HepG2 (cell line): ENCODE data around the gene RPGRIP1. TPM values are rescaled to one million over a fixed set of nuclear protein-coding genes. Genes with fewer than 3 reads are reported as not detected.

Experiments used
- HNRNPH1 ChIP-seq: fragments of 200-400 bp; formaldehyde crosslinking; optimal IDR thresholded peaks from 2 replicates; pipeline ENCODE3; 2017; ENCODE audit warnings: mild to moderate bottlenecking, low read depth, low read length
- NFYB ChIP-seq: sonication (generic); formaldehyde crosslinking; IDR thresholded peaks from 2 replicates; pipeline ENCODE4 v1.4.0; 2020; ENCODE audit warnings: missing genetic modification reagents
- POLR2A ChIP-seq, 2 experiments: IDR thresholded peaks; 2 replicates each; pipeline ENCODE4 v1.6.1; 2011; ENCODE audit warnings: low read depth in 2 of 2, low read length in 2 of 2, mild to moderate bottlenecking in 1 of 2, moderate library complexity in 1 of 2; ENCODE audit not compliant: insufficient read depth in 1 of 2
- TBX2 ChIP-seq: sonication (generic); formaldehyde crosslinking; IDR thresholded peaks from 2 replicates; pipeline ENCODE4 v1.5.0; 2020; ENCODE audit warnings: missing genetic modification reagents, mild to moderate bottlenecking, borderline replicate concordance
- TSC22D2 ChIP-seq: sonication (generic); formaldehyde crosslinking; IDR thresholded peaks from 2 replicates; pipeline ENCODE4 v1.5.1; 2020; ENCODE audit warnings: missing genetic modification reagents, mild to moderate bottlenecking, borderline replicate concordance
- ZNF318 ChIP-seq: sonication (generic); formaldehyde crosslinking; IDR thresholded peaks from 2 replicates; pipeline ENCODE4 v1.4.0; 2020; ENCODE audit warnings: mild to moderate bottlenecking, missing genetic modification reagents
- ZNF550 ChIP-seq: sonication (generic); formaldehyde crosslinking; IDR thresholded peaks from 2 replicates; pipeline ENCODE4 v1.4.0; 2020; ENCODE audit warnings: mild to moderate bottlenecking, missing genetic modification reagents, borderline replicate concordance
- ZNF703 ChIP-seq: sonication (generic); formaldehyde crosslinking; IDR thresholded peaks from 2 replicates; pipeline ENCODE4 v1.5.1; 2020; ENCODE audit warnings: missing genetic modification reagents, mild to moderate bottlenecking, moderate library complexity, borderline replicate concordance
- ZNF709 ChIP-seq: sonication (generic); formaldehyde crosslinking; IDR thresholded peaks from 2 replicates; pipeline ENCODE4 v1.5.0; 2020; ENCODE audit warnings: mild to moderate bottlenecking, missing genetic modification reagents
- ZNF770 ChIP-seq: sonication (generic); formaldehyde crosslinking; IDR thresholded peaks from 2 replicates; pipeline ENCODE4 v1.5.0; 2020; ENCODE audit warnings: mild to moderate bottlenecking, missing genetic modification reagents
- ZNF816 ChIP-seq: sonication (generic); formaldehyde crosslinking; IDR thresholded peaks from 2 replicates; pipeline ENCODE4 v1.8.0; 2022; ENCODE audit warnings: missing genetic modification reagents, mild to moderate bottlenecking, borderline replicate concordance
- ZNF850 ChIP-seq: sonication (generic); formaldehyde crosslinking; conservative IDR thresholded peaks from 2 replicates; pipeline ENCODE4 v1.9.0; 2021; ENCODE audit warnings: mild to moderate bottlenecking, missing genetic modification reagents
- ZSCAN21 ChIP-seq: sonication (generic); formaldehyde crosslinking; IDR thresholded peaks from 2 replicates; pipeline ENCODE4 v1.8.0; 2022; ENCODE audit warnings: mild to moderate bottlenecking, missing genetic modification reagents, moderate library complexity, borderline replicate concordance
- polyA plus RNA-seq, 8 experiments: library from polyadenylated mRNA; depleted of rRNA in 3 of 8; stranded (reverse) in 7 of 8; unstranded in 1 of 8; fragments of >200 nt; fragmentation: Illumina TruSeq in 4 of 8; extraction: Trizol in 4 of 8; gene quantifications; 2 replicates each; pipeline versions ENCODE4 v1.2.1 to v1.2.3, GENCODE V29; 2011 to 2016; ENCODE audit warnings: low read depth in 4 of 8, missing spikeins in 1 of 8, mixed read lengths in 1 of 8; ENCODE audit not compliant: insufficient read depth in 1 of 8
- total RNA-seq, 5 experiments: library from RNA; depleted of rRNA; stranded (reverse); fragments of >200 nt; fragmentation: Illumina TruSeq; extraction: Trizol; gene quantifications; 2 replicates each; pipeline ENCODE4 v1.2.3, GENCODE V29; 2016; ENCODE audit warnings: low read depth in 1 of 5

The RPGRIP1 gene
- total and polyA plus RNA-seq, 2 of the 13 experiments (the other 11 are each of a cell fraction or from before 2014, with no cell fraction given), result 0.13 to 1.1 TPM

GRCh38 chr14:21309238-21309636 lies 29.4 kb downstream of the RPGRIP1 start (continued):
- TF ChIP-seq POLR2A (IDR thresholded peaks at IDR 0.05; ENCODE audit: insufficient read depth in 1 of 2, low read depth in 2 of 2, low read length in 2 of 2) (no peak), ZNF703 (CRISPR knock-in tag) (no peak), ZNF770 (CRISPR knock-in tag) (peak; percentile 95), ZNF318 (no peak; the same call in 1 of the 2 replicates), TSC22D2 (0 out of 2 replicates have a peak, but pooled peaks have one; percentile 35), TBX2 (CRISPR knock-in tag) (no peak), ZSCAN21 (CRISPR knock-in tag) (no peak), ZNF709 (CRISPR knock-in tag) (no peak), ZNF850 (CRISPR knock-in tag) (no peak), NFYB (CRISPR knock-in tag) (no peak), HNRNPH1 (no peak), ZNF816 (CRISPR knock-in tag) (no peak), ZNF550 (CRISPR knock-in tag) (no peak)
